Natural killer cell (primary cell): Measurements from ENCODE around the gene SLC9C1. TPM values are rescaled to one million over a fixed set of nuclear protein-coding genes. Genes with fewer than 3 reads are reported as not detected.

Experiments used
- ATAC-seq, 3 donors: fragments of 150-1000 bp in 2 of 3; fragments of 200-7000 bp in 1 of 3; cut with Tn5 transposase; 1 replicate in 1 of 3; 2 replicates in 2 of 3; pipeline ENCODE4 v1.10.0; 2021; ENCODE audit warnings: mild to moderate bottlenecking in 2 of 3, moderate library complexity in 2 of 3
- DNase-seq, 2 donors: peaks; one replicate each; pipeline versions ENCODE4 v3.0.0 to v3.0.0-alpha.2; 2013 to 2021; ENCODE audit warnings: mixed read lengths in 1 of 2
- H3K27ac ChIP-seq: one replicate; pipeline ENCODE4 v1.5.1; 2013; ENCODE audit warnings: mild to moderate bottlenecking, low read length
- H3K27me3 ChIP-seq: one replicate; pipeline ENCODE4 v1.6.1; 2013; ENCODE audit warnings: low read length; ENCODE audit not compliant: control insufficient read depth, insufficient read depth
- H3K36me3 ChIP-seq: one replicate; pipeline ENCODE4 v1.6.1; 2013; ENCODE audit warnings: low read length; ENCODE audit not compliant: control insufficient read depth, insufficient read depth
- H3K4me1 ChIP-seq: one replicate; pipeline ENCODE4 v1.6.1; 2013; ENCODE audit warnings: low read length; ENCODE audit not compliant: control insufficient read depth, insufficient read depth
- H3K4me3 ChIP-seq: one replicate; pipeline ENCODE4 v1.5.1; 2013; ENCODE audit warnings: low read length
- H3K9me3 ChIP-seq: one replicate; pipeline ENCODE4 v1.6.1; 2013; ENCODE audit warnings: low read length; ENCODE audit not compliant: control insufficient read depth, insufficient read depth
- H3K27ac Mint-ChIP-seq, 2 donors: one replicate each; pipeline ENCODE4 v1.8.0; 2022; ENCODE audit warnings: mild to moderate bottlenecking in 2 of 2, mixed read lengths in 2 of 2, moderate library complexity in 1 of 2
- H3K27me3 Mint-ChIP-seq, 2 donors: one replicate each; pipeline ENCODE4 v1.8.0; 2022; ENCODE audit warnings: low read depth in 2 of 2, mixed read lengths in 2 of 2
- H3K36me3 Mint-ChIP-seq: one replicate; pipeline ENCODE4 v1.8.0; 2022; ENCODE audit warnings: mixed read lengths
- H3K4me1 Mint-ChIP-seq, 2 donors: one replicate each; pipeline ENCODE4 v1.8.0; 2022; ENCODE audit warnings: mixed read lengths in 2 of 2
- H3K4me3 Mint-ChIP-seq: one replicate; pipeline ENCODE4 v1.8.0; 2022; ENCODE audit warnings: mild to moderate bottlenecking, moderate library complexity, mixed read lengths
- H3K9me3 Mint-ChIP-seq, 2 donors: one replicate each; pipeline ENCODE4 v1.8.0; 2022; ENCODE audit warnings: mixed read lengths in 2 of 2
- CTCF ChIP-seq: fragments of 200-600 bp; IDR thresholded peaks from one replicate; pipeline ENCODE4 v1.8.0; 2022; ENCODE audit warnings: antibody characterized with exemption
- WGBS: methylation state at CpG from one replicate; pipeline ENCODE4 v1.1.7; 2013; ENCODE audit warnings: missing lambda C conversion rate; ENCODE audit not compliant: insufficient coverage; 5-methylcytosine and 5-hydroxymethylcytosine counted together
- intact Hi-C: fragments of 100-400 bp; cut with micrococcal nuclease; formaldehyde crosslinking; loops from one replicate; pipeline ENCODE4 v1.14.2; 2022
- total RNA-seq, 4 donors: library from RNA; stranded (reverse); fragments of 120-200 nt in 1 of 4; gene quantifications; one replicate each; pipeline versions ENCODE4 v1.2.3 to v1.2.4, GENCODE V29; 2013 to 2022

The SLC9C1 gene
- total RNA-seq, 3 donors from 2014 or later (not counting 1 experiment from before 2014, with no cell fraction given) = not detected

- ATAC-seq = no peak
- no peak overlapping the region for H3K27ac ChIP-seq
- H3K36me3 ChIP-seq = no peaks in the 10 kb centered on the region
- Mint-ChIP-seq H3K4me1 (no peaks in the 10 kb centered on the region), H3K9me3 (peaks cover 0 to 13% of the 10 kb centered on the region in 2 donors), H3K27ac (no peak overlapping the region), H3K4me3 (no peak overlapping the region), H3K27me3 (peaks cover 0 to 8% of the 10 kb centered on the region in 2 donors), H3K36me3 (peaks cover 10% of the 10 kb centered on the region)
- 94% methylated on average over 1 of the region's 1 CpG for WGBS
- TF ChIP-seq CTCF = no peak
- H3K27me3 ChIP-seq = no peaks in the 10 kb centered on the region
- H3K9me3 ChIP-seq = no peaks in the 10 kb centered on the region
- H3K4me1 ChIP-seq = no peaks in the 10 kb centered on the region
- intact Hi-C loops = no loop called here
- H3K4me3 ChIP-seq = no peak overlapping the region
- no peak for DNase-seq
These were observed 64.0 kb downstream of the SLC9C1 start for GRCh38 chr3:112230033-112230432.

- intact Hi-C loops = no loop called here
- no peak for DNase-seq
- H3K4me3 Mint-ChIP-seq = no peak overlapping the region
- Histone ChIP-seq H3K36me3 (no peaks in the 10 kb centered on the region), H3K27ac (no peak overlapping the region), H3K4me1 (no peaks in the 10 kb centered on the region), H3K9me3 (no peaks in the 10 kb centered on the region), H3K4me3 (no peak overlapping the region), H3K27me3 (no peaks in the 10 kb centered on the region)
- peaks cover 19% of the 10 kb centered on the region for H3K36me3 Mint-ChIP-seq
- H3K27ac Mint-ChIP-seq = no peak overlapping the region
- H3K4me1 Mint-ChIP-seq = no peaks in the 10 kb centered on the region
- H3K9me3 Mint-ChIP-seq = peaks cover 4 to 17% of the 10 kb centered on the region in 2 donors
- no peak for TF ChIP-seq CTCF
- ATAC-seq = no peak
- no CpG with 5 or more reads among the region's 1 CpG for WGBS
- H3K27me3 Mint-ChIP-seq = peaks cover 0 to 8% of the 10 kb centered on the region in 2 donors
These were observed 65.2 kb downstream of the SLC9C1 start for GRCh38 chr3:112228786-112229185.

- intact Hi-C loops = no loop called here
- no peaks in the 10 kb centered on the region for H3K27me3 ChIP-seq
- H3K27me3 Mint-ChIP-seq = peaks cover 0 to 7% of the 10 kb centered on the region in 2 donors
- no peaks in the 10 kb centered on the region for H3K4me1 Mint-ChIP-seq
- no peak overlapping the region for H3K27ac Mint-ChIP-seq
- no peak for DNase-seq
- peaks cover 2 to 5% of the 10 kb centered on the region in 2 donors for H3K9me3 Mint-ChIP-seq
- no peaks in the 10 kb centered on the region for H3K9me3 ChIP-seq
- TF ChIP-seq CTCF = no peak
- no peak for ATAC-seq
- H3K4me3 ChIP-seq = no peak overlapping the region
- no peaks in the 10 kb centered on the region for H3K4me1 ChIP-seq
- WGBS = no CpG with 5 or more reads among the region's 3 CpGs
- H3K4me3 Mint-ChIP-seq = no peak overlapping the region
- H3K36me3 Mint-ChIP-seq = no peaks in the 10 kb centered on the region
- no peaks in the 10 kb centered on the region for H3K36me3 ChIP-seq
- no peak overlapping the region for H3K27ac ChIP-seq
These were observed 93.7 kb downstream of the SLC9C1 start for GRCh38 chr3:112200317-112200666.

GRCh38 chr3:112199622-112200316, 94.2 kb downstream of the SLC9C1 start:
- H3K27me3 ChIP-seq = no peaks in the 10 kb centered on the region
- TF ChIP-seq CTCF = no peak
- Mint-ChIP-seq H3K4me1 (no peaks in the 10 kb centered on the region), H3K36me3 (no peaks in the 10 kb centered on the region), H3K9me3 (peaks cover 2 to 5% of the 10 kb centered on the region in 2 donors), H3K4me3 (no peak overlapping the region), H3K27me3 (peaks cover 0 to 7% of the 10 kb centered on the region in 2 donors), H3K27ac (no peak overlapping the region)
- 82% methylated on average over 5 of the region's 5 CpGs for WGBS
- no peaks in the 10 kb centered on the region for H3K9me3 ChIP-seq
- intact Hi-C loops = no loop called here
- no peak overlapping the region for H3K4me3 ChIP-seq
- no peak for DNase-seq
- H3K36me3 ChIP-seq = no peaks in the 10 kb centered on the region
- H3K4me1 ChIP-seq = no peaks in the 10 kb centered on the region
- H3K27ac ChIP-seq = no peak overlapping the region
- no peak for ATAC-seq
